ENCODE measurements around the gene ZMYM1.
"Not testable (repeated sequence)": the region's sequence is repeated elsewhere in the genome, so short reads cannot be mapped to it uniquely, and the experiment has no call there.

GRCh38 chr1:35137590-35137989 is 58.4 kb downstream of the ZMYM1 start:
- not testable (repeated sequence) for TF ChIP-seq CTCF (IDR thresholded peaks at IDR 0.05); ZFX (IDR thresholded peaks at IDR 0.05; ENCODE audit: borderline replicate concordance)
